Epithelial cell of esophagus (primary cell): ENCODE data around the gene XG.
"Not testable (repeated sequence)": the region's sequence is repeated elsewhere in the genome, so short reads cannot be mapped to it uniquely, and the experiment has no call there.

Source experiments
- DNase-seq: peaks from one replicate; pipeline ENCODE4 v3.0.0; 2010; ENCODE audit warnings: low read depth
- H3K4me3 ChIP-seq: 2 replicates; pipeline ENCODE4 v1.5.1; 2011; ENCODE audit warnings: mild to moderate bottlenecking, low read length, control low read depth
- TF ChIP-seq, protein P1 (sequence below): IDR thresholded peaks from 2 replicates; pipeline ENCODE4 v1.5.1; 2011; ENCODE audit warnings: low read depth, mild to moderate bottlenecking, low read length, control low read depth, inconsistent platforms; ENCODE audit not compliant: insufficient read depth; ENCODE audit errors: missing control alignments

XG gene

DNA sequence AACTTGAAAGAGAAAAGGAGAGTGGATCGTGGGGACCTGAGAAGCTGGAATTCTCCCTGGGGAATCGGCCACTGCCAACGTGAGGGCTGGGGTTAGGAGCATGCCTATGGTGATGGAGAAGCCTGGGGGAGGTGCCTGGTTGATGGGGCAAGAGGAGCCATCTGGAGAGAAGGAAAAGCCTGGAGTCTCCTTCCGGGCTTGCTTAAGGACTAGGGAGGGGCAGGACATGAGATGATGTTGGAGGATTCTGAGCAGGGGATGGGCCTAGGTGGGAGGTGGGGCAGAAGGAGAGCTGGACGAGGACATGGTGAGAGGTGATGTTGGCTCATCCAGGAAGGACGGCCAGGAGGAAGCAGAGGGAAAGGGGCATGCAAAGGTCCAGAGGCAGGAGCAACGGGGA, 41.9 kb downstream of the XG start:
- TF ChIP-seq, protein P1, sequence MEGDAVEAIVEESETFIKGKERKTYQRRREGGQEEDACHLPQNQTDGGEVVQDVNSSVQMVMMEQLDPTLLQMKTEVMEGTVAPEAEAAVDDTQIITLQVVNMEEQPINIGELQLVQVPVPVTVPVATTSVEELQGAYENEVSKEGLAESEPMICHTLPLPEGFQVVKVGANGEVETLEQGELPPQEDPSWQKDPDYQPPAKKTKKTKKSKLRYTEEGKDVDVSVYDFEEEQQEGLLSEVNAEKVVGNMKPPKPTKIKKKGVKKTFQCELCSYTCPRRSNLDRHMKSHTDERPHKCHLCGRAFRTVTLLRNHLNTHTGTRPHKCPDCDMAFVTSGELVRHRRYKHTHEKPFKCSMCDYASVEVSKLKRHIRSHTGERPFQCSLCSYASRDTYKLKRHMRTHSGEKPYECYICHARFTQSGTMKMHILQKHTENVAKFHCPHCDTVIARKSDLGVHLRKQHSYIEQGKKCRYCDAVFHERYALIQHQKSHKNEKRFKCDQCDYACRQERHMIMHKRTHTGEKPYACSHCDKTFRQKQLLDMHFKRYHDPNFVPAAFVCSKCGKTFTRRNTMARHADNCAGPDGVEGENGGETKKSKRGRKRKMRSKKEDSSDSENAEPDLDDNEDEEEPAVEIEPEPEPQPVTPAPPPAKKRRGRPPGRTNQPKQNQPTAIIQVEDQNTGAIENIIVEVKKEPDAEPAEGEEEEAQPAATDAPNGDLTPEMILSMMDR: no peak
- H3K4me3 ChIP-seq: no peak overlapping the region
- DNase-seq: no peak

- no peak for DNase-seq
- TF ChIP-seq, protein P1: no peak
These were observed 42.5 kb downstream of the XG start for GRCh38 chrX:2794336-2794735.

GRCh38 chrX:2796808-2797207, 45.0 kb downstream of the XG start:
- not testable (repeated sequence) for DNase-seq, H3K4me3 ChIP-seq

More at GRCh38 chrX:2794336-2794735, 42.5 kb downstream of the XG start:
- no peak overlapping the region for H3K4me3 ChIP-seq

- no peak for DNase-seq
- no peak overlapping the region for H3K4me3 ChIP-seq
- TF ChIP-seq, protein P1: no peak
These were observed 47.5 kb downstream of the XG start for GRCh38 chrX:2799369-2799768.

GRCh38 chrX:2799980-2800379, 48.1 kb downstream of the XG start:
- not testable (repeated sequence) for H3K4me3 ChIP-seq, DNase-seq

GRCh38 chrX:2801223-2801622, 49.4 kb downstream of the XG start:
- no peak for DNase-seq
- TF ChIP-seq, protein P1: no peak
- H3K4me3 ChIP-seq: no peak overlapping the region

DNA sequence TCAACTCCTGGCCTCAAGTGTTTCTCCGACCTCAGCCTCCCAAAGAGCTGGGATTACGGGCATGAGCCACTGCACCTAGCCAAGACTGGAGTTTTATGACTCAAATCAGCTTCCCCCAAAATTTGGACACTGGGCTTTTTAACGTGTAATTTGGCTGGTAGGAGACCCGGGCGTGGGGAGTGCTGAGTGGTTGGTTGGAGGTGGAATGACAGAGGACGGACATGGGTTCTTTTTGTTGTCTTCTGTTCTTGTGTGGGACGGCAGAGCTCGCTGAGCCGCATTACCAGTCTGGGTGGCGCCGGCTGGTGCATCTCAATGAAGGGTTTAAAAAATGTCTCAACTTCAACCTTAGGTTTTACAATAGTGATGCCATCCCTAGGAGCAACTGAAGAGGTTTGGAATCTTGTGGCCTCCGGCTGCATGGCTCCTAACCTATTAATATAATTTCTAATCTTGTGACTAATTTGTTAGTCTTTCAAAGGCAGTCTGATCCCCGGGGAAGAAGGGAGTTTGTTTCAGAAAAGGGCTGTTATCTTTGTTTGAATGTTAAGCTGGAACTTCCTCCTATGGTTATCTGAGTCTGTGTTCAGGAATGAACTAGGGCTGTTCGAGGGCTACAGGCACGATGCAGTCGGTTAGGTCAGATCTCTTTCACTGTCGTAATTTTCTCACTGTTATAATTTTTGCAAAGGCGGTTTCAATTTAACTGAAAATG, 50.7 kb downstream of the XG start:
- not testable (repeated sequence) for DNase-seq, H3K4me3 ChIP-seq

GRCh38 chrX:2803486-2803885, 51.6 kb downstream of the XG start:
- peak; percentile 18 for DNase-seq
- not testable (repeated sequence) for H3K4me3 ChIP-seq

GRCh38 chrX:2804106-2804843, 52.4 kb downstream of the XG start:
- not testable (repeated sequence) for DNase-seq, H3K4me3 ChIP-seq

- DNase-seq, H3K4me3 ChIP-seq: not testable (repeated sequence)
These were observed 53.0 kb downstream of the XG start for GRCh38 chrX:2804858-2805257.
